ENCODE data around the gene KIF1B. TPM values are rescaled to one million over a fixed set of nuclear protein-coding genes. Genes with fewer than 3 reads are reported as not detected.

KIF1B gene
- total and polyA plus RNA-seq, 9 of the 15 experiments (the other 6 are each of a cell fraction or from before 2014, with no cell fraction given): 2.8 to 19.8 (median 11.9) TPM

GRCh38 chr1:10208537-10208936, 1.8 kb upstream of the KIF1B start:
- peaks cover 26% of the 10 kb centered on the region for H3K79me2 ChIP-seq (ENCODE audit: control insufficient read depth, insufficient read depth, low read length)
- WGBS (ENCODE audit: insufficient coverage, low coverage, missing lambda C conversion rate): 58% methylated on average over 11 of the region's 11 CpGs
- no peaks in the 10 kb centered on the region; the same call in 1 of the 2 replicates for H4K20me1 ChIP-seq (replicated peaks; ENCODE audit: control insufficient read depth, insufficient read depth, low read length)
- in situ Hi-C loops (cut with MboI) (no loop called here), intact Hi-C loops (cut with micrococcal nuclease) (no loop called here)
- H3K27me3 ChIP-seq (ENCODE audit: control insufficient read depth in 2 of 2, insufficient read depth in 2 of 2, low read length in 2 of 2): peaks cover 5 to 25% of the 10 kb centered on the region in 2 experiments; a peak in 3 of 5 replicates
- POLR2A ChIA-PET: interaction anchor here (1.0 kb wide), 1 partner anchor 190 kb away, joined by 3 read pairs; no protein-coding TSS in a partner anchor
- DNase-seq (ENCODE audit: extremely low read depth in 1 of 4, low spot score in 3 of 4) (no peak), ATAC-seq (no peak), FAIRE-seq (no peak)
- no peak for TF ChIP-seq ZNF644 (tag; IDR thresholded peaks at IDR 0.05; ENCODE audit: low read depth)
- TF ChIP-seq ADNP (tag; IDR thresholded peaks at IDR 0.05): 0 out of 2 replicates have a peak, but pooled peaks have one; percentile 15
- TF ChIP-seq HCFC1 (IDR thresholded peaks at IDR 0.05; ENCODE audit: low read depth, low read length): no peak
- no peak for TF ChIP-seq ZMIZ1 (IDR thresholded peaks at IDR 0.05; ENCODE audit: low read depth in 2 of 2, low read length in 2 of 2)
- no peak for TF ChIP-seq CGGBP1 (CRISPR knock-in tag; IDR thresholded peaks at IDR 0.05)
- no peak for TF ChIP-seq ZNF444 (CRISPR knock-in tag; IDR thresholded peaks at IDR 0.05)
- no peak for TF ChIP-seq BRF2 (IDR thresholded peaks at IDR 0.05; ENCODE audit: borderline replicate concordance, insufficient read depth, insufficient read length)
- no peak for TF ChIP-seq ELF4 (CRISPR knock-in tag; IDR thresholded peaks at IDR 0.05)
- 0 out of 2 replicates have a peak, but pooled peaks have one; percentile 15 for TF ChIP-seq SPI1 (IDR thresholded peaks at IDR 0.05; ENCODE audit: borderline replicate concordance, low read depth, low read length)
- TF ChIP-seq ASH1L (IDR thresholded peaks at IDR 0.05; ENCODE audit: borderline replicate concordance, low read depth, partially characterized antibody): no peak
- TF ChIP-seq CEBPB (tag; IDR thresholded peaks at IDR 0.05): peak; percentile 29; the same call in 1 of the 2 replicates
- no peak for TF ChIP-seq ZC3H4 (CRISPR knock-in tag; IDR thresholded peaks at IDR 0.05; ENCODE audit: borderline replicate concordance)
- TF ChIP-seq ZNF431 (CRISPR knock-in tag; IDR thresholded peaks at IDR 0.05): no peak
- peaks cover 17 to 21% of the 10 kb centered on the region in 2 experiments for H3K4me1 ChIP-seq (replicated peaks in 1 of 2; ENCODE audit: control insufficient read depth in 2 of 2, insufficient read depth in 2 of 2, low read length in 2 of 2)
- BruUV-seq (replicated peaks): no TSS peak
- no peak overlapping the region for H3K4me3 ChIP-seq
- H3K9me3 ChIP-seq (replicated peaks; ENCODE audit: control insufficient read depth, insufficient read depth, low read depth, low read length): no peaks in the 10 kb centered on the region
- no peak overlapping the region for H3K9ac ChIP-seq (ENCODE audit: insufficient read depth in 1 of 2, low read depth in 2 of 2, low read length in 2 of 2)
- H2AFZ ChIP-seq (ENCODE audit: low read depth, low read length): no peak overlapping the region
- no peaks in the 10 kb centered on the region for H3K36me3 ChIP-seq (ENCODE audit: control insufficient read depth, insufficient read depth, low read length)
- no peaks in the 10 kb centered on the region for H3K9me1 ChIP-seq (ENCODE audit: control insufficient read depth, insufficient read depth, low read length)
- no peak overlapping the region for H3K27ac ChIP-seq (ENCODE audit: extremely low read depth, low read depth, low read length)
- H3K4me2 ChIP-seq (ENCODE audit: insufficient read depth, low read length): no peak overlapping the region
- CTCF ChIA-PET (ENCODE audit: low intra/inter-chr PET ratio): no interaction called here
